GM12873 (cell line): ENCODE measurements around the gene MYADML2.

ENCODE experiments used
- CTCF ChIP-seq: IDR thresholded peaks from 2 replicates; pipeline ENCODE4 v1.5.1; 2012; ENCODE audit warnings: low read depth, mild to moderate bottlenecking, moderate library complexity, low read length, control low read depth; ENCODE audit not compliant: insufficient read depth; ENCODE audit errors: missing control alignments

The MYADML2 gene

GRCh38 chr17:81906476-81907218 lies 40.4 kb downstream of the MYADML2 start:
- peak; percentile 18 for TF ChIP-seq CTCF

- TF ChIP-seq CTCF = no peak
These were observed 41.0 kb downstream of the MYADML2 start for GRCh38 chr17:81905993-81906392.

- TF ChIP-seq CTCF = no peak
These were observed 41.6 kb downstream of the MYADML2 start for GRCh38 chr17:81905424-81905875.

- no peak for TF ChIP-seq CTCF
These were observed 42.2 kb downstream of the MYADML2 start for GRCh38 chr17:81904600-81905423.

- no peak for TF ChIP-seq CTCF
These were observed 43.0 kb downstream of the MYADML2 start for GRCh38 chr17:81903896-81904599.

GRCh38 chr17:81903415-81903831 lies 43.6 kb downstream of the MYADML2 start:
- TF ChIP-seq CTCF = no peak

GRCh38 chr17:81902653-81903414 lies 44.2 kb downstream of the MYADML2 start:
- TF ChIP-seq CTCF = no peak
